ENCODE data around the gene SNCB. TPM values are rescaled to one million over a fixed set of nuclear protein-coding genes. Genes with fewer than 3 reads are reported as not detected.

The SNCB gene
- total RNA-seq, 1 experiment from 2014 or later, result not detected

- Histone ChIP-seq H4K20me1 (ENCODE audit: insufficient read depth) (no peaks in the 10 kb centered on the region), H3K36me3 (ENCODE audit: control insufficient read depth in 1 of 2, insufficient read depth in 2 of 2, low read length in 2 of 2) (no peaks in the 10 kb centered on the region), H3K4me2 (ENCODE audit: low read length) (peak within 1 kb of the TSS; percentile 96), H3K9me2 (ENCODE audit: insufficient read depth) (no peaks in the 10 kb centered on the region), H3K9me3 (ENCODE audit: control insufficient read depth in 1 of 2, insufficient read depth in 1 of 2, low read depth in 1 of 2, low read length in 2 of 2) (no peaks in the 10 kb centered on the region), H3K4me1 (ENCODE audit: control insufficient read depth in 1 of 2, insufficient read depth in 2 of 2, low read length in 2 of 2) (peaks cover 20 to 35% of the 10 kb centered on the region in 2 experiments), H3K27ac (ENCODE audit: low read depth, low read length) (peak within 1 kb of the TSS; percentile 75), H3K79me2 (ENCODE audit: insufficient read depth, low read length) (peaks cover 19% of the 10 kb centered on the region), H3K9ac (ENCODE audit: low read length) (peak within 1 kb of the TSS; percentile 68), H3K27me3 (ENCODE audit: insufficient read depth, low read length) (no peaks in the 10 kb centered on the region), H3K4me3 (replicated peaks in 1 of 2; ENCODE audit: low read depth in 1 of 2, low read length in 2 of 2) (peak within 1 kb of the TSS; percentile 63 to 74), H2AFZ (ENCODE audit: low read depth, low read length, poor library complexity, severe bottlenecking) (no peak within 1 kb of the TSS)
- ChIA-PET RAD21 (ENCODE audit: low non-redundant PET in 1 of 2, low total read pairs in 2 of 2, uncharacterized antibody in 2 of 2, unreplicated experiment in 2 of 2) (no interaction called here), CTCF (no interaction called here), POLR2A (no interaction called here)
- no TSS peak for BruUV-seq (replicated peaks)
- ATAC-seq (peak; percentile 85), DNase-seq (ENCODE audit: low read depth, low spot score) (peak; percentile 18)
- TF ChIP-seq TCF7L2 (IDR thresholded peaks at IDR 0.05; ENCODE audit: borderline replicate concordance, extremely low read depth, insufficient read depth, insufficient read length), result peak; percentile 6
- no peak; the same call in 1 of the 2 replicates for TF ChIP-seq REST (IDR thresholded peaks at IDR 0.05; ENCODE audit: low read depth)
- no peak for TF ChIP-seq ELF1 (IDR thresholded peaks at IDR 0.05; ENCODE audit: borderline replicate concordance, low read depth)
- no peak for TF ChIP-seq POLR2A (IDR thresholded peaks at IDR 0.05; ENCODE audit: borderline replicate concordance, extremely low read depth, insufficient read depth, insufficient read length)
- peak; percentile 57 for TF ChIP-seq RAD21 (IDR thresholded peaks at IDR 0.05; ENCODE audit: low read depth)
- TF ChIP-seq SP1 (IDR thresholded peaks at IDR 0.05; ENCODE audit: low read depth), result no peak
- peak; percentile 59 for TF ChIP-seq POLR2AphosphoS5 (IDR thresholded peaks at IDR 0.05; ENCODE audit: low read depth, low read length)
- TF ChIP-seq EGR1 (IDR thresholded peaks at IDR 0.05; ENCODE audit: low read depth), result peak; percentile 51; the same call in 1 of the 2 replicates
- no peak for TF ChIP-seq ZBTB33 (IDR thresholded peaks at IDR 0.05; ENCODE audit: extremely low read depth, insufficient replicate concordance, low read length)
- TF ChIP-seq, protein P1, sequence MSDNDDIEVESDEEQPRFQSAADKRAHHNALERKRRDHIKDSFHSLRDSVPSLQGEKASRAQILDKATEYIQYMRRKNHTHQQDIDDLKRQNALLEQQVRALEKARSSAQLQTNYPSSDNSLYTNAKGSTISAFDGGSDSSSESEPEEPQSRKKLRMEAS (IDR thresholded peaks at IDR 0.05), result 0 out of 2 replicates have a peak, but pooled peaks have one; percentile 25
- TF ChIP-seq, protein P2, sequence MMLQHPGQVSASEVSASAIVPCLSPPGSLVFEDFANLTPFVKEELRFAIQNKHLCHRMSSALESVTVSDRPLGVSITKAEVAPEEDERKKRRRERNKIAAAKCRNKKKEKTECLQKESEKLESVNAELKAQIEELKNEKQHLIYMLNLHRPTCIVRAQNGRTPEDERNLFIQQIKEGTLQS (IDR thresholded peaks at IDR 0.05), result no peak
- TF ChIP-seq ZNF274 (IDR thresholded peaks at IDR 0.05; ENCODE audit: low read depth, low read length), result no peak
- TF ChIP-seq EZH2phosphoT487 (IDR thresholded peaks at IDR 0.05; ENCODE audit: borderline replicate concordance), result no peak
- TF ChIP-seq JUND (IDR thresholded peaks at IDR 0.05), result no peak
- peak; percentile 34 to 53 (median 36); a peak in 5 of 6 replicates for TF ChIP-seq CTCF (IDR thresholded peaks at IDR 0.05 in 2 of 3, conservative IDR thresholded peaks at IDR 0.05 in 1 of 3; ENCODE audit: borderline replicate concordance in 1 of 3, insufficient read depth in 1 of 3, low read depth in 2 of 3, low read length in 2 of 3)
- TF ChIP-seq ZFX (IDR thresholded peaks at IDR 0.05), result 0 out of 2 replicates have a peak, but pooled peaks have one; percentile 16
- intact Hi-C loops (cut with micrococcal nuclease), result no loop called here
Measured at GRCh38 chr5:176609724-176610434, 20.5 kb downstream of the SNCB start, which contains the start of gene GPRIN1. TSS of gene GPRIN1 (minus strand) at chr5:176610156. CDS start at chr5:176599834, 10,322 bp downstream.

Data from HCT116 (cell line).